Cerebellar nuclear complex (tissue), 1 donor: Measurements from ENCODE around the gene NF1.
"Not testable (repeated sequence)": the region's sequence is repeated elsewhere in the genome, so short reads cannot be mapped to it uniquely, and the experiment has no call there.

ENCODE experiments used
- DNase-seq, 2 experiments: peaks; one replicate each; lab custom pipeline; 2025; lab: John Stamatoyannopoulos, UW

The NF1 gene

DNA sequence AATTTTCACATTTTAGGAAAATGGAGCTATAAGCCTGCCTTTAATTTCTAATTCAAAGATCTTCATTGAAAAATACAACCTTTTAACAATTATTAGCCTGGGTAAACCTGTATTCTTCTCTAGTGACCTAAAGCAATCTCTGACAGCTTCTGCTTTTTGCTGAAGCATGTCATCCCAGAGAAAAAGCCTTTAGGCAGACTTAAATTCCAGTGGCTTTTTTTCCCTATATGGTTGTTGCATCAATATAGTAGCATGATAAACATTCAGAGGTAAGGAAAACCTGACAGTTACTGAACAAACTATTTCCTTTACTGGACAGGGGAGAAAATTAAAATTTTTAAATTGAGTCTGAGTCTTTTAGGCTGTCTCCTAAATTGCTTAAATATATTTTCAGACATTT is 234.4 kb downstream of the NF1 start:
- DNase-seq: no peak

DNA sequence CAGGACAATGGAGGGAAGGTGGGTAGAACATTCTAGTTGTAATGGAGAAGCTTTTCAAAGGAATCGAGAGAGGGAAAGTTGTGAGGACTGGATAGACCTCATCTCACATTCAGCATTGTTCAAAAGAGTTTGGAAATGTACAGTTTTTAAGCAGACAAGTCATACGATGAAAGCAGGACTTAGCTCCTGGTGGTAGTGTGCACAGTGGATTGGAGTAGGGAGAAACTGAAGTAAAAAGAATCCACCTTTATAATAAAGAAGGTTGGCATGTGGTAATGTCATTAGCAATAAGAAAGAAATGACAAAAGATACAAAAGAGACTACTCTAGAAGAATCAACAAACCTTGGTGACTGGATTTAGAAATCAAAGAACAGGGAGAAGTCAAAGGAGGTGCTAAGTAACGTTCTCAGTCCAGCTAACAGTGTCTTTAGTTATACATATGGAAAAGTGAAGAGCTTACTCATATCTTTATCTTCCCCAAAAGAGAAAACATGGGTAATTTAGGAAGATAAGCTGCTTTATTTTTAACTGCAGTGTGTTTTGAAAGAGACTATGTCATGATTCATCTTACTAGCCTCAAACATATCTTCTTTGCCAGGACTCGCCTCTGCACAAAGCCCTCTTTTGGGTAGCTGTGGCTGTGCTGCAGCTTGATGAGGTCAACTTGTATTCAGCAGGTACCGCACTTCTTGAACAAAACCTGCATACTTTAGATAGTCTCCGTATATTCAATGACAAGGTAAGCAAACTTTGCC is 245.3 kb downstream of the NF1 start:
- DNase-seq: no peak

DNA sequence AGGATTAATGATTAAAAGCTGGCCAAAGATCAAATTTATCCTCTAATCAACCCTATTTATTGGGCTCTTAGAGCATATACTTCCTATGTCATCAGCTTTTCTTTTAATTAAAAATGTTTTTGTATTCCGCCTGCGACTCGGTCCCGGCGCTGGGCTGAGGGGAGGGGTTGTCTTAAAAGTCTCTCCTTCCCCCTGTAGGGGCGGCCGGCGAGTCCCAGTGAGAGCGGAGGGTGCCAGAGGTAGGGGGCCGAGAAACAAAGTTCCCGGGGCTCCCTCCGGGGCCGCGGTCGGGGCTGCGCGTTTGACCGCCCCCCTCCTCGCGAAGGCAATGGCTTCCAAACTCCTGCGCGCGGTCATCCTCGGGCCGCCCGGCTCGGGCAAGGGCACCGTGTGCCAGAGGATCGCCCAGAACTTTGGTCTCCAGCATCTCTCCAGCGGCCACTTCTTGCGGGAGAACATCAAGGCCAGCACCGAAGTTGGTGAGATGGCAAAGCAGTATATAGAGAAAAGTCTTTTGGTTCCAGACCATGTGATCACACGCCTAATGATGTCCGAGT is 250.5 kb downstream of the NF1 start:
- not testable (repeated sequence) for DNase-seq

DNA sequence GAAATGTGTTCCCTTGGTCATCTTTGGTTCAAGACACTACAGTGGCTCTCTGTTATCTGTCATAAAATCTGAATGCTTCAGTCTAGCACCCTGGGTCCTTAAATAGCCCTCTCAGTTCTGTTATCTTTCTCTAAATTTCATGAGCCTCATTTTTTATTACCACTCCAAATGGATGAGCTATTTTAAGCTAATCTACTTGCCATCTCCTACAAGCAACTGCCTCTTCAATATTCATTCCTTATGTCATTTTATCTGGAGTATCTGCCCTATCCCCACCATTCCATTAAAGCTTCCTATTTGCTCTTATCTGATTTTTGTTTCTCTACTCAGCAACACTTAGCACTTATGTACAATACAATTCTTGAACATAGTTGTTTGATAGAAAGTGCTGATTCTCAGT is 254.7 kb downstream of the NF1 start:
- no peak for DNase-seq

DNA sequence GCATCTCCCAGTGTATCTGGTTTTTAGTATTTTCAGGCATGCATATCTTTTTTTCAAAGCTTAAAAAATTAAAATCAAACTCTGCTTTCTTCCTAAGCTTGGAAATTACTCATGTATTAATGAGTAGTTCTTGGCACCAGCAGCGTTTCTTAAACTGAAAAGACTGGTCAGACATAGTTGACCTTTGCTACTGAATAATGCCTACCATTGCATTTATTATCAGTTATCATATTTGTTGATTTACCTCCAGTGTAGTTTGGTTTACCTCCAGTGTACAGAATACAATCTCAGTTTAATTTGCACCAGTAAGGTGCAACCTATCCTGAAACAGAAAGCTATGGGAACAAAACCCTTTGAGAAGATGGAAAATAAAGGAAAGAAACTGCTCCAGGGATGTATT is 261.2 kb downstream of the NF1 start:
- DNase-seq: no peak

DNA sequence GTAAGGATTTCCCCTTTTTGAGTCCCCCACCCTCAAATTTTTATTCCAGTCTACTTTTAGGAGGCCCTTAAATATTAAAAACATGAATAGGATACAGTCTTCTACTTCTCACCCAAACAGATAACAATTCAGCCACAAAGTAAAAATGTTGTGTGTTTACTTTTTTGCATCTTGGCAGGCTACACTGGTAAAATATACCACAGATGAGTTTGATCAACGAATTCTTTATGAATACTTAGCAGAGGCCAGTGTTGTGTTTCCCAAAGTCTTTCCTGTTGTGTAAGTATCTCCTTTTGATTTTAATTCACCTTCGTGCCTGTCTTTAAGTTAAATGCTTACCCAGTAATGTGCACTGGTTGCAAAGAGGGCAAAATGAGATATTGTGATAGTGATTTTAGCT is 262.3 kb downstream of the NF1 start:
- no peak for DNase-seq

DNA sequence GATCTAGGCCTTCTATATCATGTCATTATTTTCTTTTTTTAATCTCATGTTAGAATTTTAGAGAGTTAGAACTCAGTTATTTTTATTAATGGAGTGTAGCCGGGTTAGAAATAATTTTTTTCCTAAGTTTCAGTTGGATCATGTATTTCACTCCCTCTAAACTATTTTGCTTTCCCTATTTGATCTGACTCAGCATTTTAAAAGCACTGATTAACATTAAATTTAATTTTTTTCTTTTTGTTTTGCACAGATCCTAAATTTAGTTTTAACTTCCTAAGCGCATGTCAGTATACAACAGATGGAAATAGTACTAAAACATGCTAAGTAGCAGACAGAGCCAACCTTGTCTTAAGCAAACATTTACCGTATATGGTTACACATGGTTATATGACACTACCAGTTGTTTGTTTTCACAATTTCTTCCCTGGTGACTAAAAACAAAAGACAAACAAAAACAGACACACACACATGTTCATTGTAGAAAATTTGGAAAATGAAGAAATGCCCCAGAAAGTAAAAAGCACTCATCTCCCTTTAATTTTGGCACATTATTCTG is 263.1 kb downstream of the NF1 start:
- DNase-seq: no peak

DNA sequence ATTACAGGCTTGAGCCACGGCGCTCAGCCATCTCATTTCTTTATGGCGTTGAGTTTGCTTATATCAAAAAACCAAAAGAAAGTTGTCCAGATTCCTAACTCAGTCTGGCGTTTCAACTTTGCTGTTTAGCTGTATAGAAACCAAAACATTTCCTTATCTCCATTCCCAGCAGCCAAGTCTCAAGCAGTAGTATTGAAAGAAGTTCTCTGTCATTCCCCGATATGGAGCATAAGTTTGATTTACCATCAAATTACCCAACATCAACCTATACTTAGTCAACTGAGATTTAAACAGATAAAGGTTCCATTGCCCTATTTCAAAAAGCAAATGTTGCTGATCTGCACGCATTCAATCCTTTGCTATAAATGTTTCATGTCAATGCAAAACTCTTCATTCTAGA is 269.2 kb downstream of the NF1 start:
- DNase-seq: no peak

DNA sequence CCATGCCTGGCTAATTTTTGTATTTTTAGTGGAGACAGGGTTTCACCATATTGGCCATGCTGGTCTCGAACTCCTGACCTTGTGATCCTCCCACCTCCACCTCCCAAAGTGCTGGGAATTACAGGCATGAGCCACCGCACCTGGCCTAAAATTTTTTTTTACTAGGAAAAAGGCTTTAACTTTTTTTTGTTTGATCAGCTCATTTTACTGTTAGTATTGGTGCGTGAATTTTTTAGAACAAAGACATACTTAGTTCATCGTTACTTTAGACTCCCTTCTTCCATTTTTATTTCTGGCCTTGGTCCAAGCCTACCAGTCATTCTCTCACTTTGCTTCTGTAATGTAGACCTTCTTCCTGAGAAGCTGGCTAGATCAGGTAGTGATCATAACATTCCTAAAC is 271.3 kb downstream of the NF1 start:
- no peak for DNase-seq

DNA sequence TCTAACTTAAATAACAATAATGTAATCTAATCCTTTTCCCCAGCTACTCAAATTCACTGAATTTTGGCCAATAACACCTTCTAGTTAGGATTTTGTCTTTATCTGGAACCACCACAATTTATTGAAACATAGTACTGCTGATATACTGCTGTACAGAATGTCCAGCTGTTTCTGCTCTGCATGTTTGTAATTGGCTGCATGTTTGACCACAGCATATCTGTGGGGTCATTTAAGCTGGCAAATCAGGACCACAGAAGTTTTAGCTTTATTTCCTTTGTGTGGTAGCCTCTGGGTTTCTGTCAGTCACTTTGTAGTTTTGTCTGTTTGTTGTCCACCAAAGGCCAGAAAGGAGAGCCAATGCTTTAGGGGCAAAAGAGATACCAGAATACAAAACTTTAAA is 274.5 kb downstream of the NF1 start:
- DNase-seq: no peak

DNA sequence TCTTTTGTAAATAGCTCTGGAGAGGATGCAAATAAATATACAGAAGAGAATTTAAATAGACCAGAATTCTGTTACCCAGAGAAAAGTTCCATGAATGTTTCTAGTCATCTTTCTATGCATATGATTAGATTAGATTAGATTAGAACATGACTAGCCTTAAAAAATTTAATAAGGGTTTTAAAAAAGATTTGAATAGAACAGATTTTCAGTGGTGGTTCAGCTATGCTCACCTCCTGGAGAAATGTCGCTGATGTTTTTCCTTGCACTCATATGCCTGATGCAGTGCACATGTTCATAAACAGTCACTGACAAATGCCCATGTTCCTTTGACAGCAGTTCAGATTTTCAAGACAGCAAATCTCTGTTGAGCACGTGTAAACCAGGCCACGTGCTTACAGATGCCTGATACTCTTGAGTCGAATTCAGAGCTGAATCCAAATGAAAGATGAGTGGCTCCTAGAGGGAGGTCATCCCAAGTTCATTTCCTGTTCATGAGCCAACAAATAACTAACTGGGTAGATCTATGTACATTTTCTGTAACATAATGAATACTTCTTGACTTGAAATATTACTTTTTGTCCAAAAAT is 276.8 kb downstream of the NF1 start:
- DNase-seq: no peak

DNA sequence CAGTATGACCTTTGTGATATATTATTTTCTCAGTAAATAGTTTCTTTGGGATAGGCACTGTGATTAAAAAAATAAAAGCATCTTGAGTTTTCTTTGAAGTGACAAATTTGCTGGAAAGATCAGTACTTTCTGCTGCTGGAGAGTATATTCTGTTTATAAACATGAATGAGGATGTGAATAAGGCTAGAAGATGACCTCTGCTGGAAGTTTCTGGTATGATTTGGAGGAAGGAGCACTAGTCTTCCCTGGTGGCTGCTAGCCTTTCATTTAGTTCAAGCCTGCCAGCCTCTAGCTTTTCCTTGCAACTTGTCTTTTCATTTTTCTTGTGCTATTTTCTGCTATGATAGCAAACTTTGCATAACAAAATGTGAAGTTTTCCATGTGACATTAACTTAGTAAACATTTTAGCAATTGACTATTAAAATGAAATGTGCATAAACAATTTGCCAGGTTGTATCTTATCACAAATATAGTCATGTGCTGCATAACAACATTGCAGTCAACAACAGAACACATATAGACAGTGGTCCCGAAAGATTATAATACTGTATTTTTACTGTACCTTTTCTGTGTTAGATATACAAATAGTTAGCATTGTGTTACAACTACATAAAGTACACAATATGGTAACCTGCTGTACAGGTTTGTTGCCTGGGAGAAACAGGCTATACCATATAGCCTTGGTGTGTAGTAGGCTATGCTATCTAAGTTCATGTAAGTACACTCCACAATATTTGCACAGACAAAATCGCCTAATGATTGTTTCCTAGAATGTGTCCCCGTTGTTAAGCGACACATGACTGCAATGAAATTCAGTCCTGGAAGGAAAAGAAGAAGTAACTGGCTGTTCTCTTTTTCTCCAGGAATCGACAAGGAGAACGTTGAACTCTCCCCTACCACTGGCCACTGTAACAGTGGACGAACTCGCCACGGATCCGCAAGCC is 278.6 kb downstream of the NF1 start:
- DNase-seq: no peak

DNA sequence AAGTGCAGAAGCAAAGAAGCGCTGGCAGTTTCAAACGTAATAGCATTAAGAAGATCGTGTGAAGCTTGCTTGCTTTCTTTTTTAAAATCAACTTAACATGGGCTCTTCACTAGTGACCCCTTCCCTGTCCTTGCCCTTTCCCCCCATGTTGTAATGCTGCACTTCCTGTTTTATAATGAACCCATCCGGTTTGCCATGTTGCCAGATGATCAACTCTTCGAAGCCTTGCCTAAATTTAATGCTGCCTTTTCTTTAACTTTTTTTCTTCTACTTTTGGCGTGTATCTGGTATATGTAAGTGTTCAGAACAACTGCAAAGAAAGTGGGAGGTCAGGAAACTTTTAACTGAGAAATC is 279.3 kb downstream of the NF1 start:
- no peak for DNase-seq

DNA sequence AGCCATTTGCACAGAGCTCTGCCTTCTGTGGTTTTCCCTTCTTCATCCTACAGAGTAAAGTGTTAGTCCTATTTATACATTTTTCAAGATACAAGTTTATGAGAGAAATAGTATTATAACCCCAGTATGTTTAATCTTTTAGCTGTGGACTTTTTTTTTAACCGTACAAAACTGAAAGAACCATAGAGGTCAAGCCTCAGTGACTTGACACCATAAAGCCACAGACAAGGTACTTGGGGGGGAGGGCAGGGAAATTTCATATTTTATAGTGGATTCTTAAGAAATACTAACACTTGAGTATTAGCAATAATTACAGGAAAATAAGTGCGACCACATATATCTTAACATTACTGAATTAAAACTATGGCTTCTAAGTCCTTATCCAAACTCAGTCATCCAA is 279.7 kb downstream of the NF1 start:
- no peak for DNase-seq

DNA sequence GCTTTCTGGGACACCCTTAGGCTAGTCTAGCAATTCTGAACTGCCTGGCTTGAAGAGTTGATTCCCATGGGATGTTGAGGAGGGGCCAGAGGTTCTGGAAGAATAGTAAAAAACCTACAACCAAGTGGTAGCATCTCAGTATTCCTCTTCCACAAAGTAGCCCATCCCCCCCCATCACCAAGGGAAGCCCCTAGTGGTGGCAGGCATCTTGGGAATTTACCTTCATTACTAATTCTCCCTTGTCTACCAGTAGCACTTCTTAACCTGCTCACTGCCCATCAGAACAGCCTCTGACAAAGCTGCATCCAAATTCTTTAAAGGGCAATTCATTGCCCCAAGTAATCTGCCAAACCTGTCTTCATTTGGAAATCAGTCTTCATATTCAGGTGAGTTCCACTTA is 283.9 kb downstream of the NF1 start:
- no peak for DNase-seq

DNA sequence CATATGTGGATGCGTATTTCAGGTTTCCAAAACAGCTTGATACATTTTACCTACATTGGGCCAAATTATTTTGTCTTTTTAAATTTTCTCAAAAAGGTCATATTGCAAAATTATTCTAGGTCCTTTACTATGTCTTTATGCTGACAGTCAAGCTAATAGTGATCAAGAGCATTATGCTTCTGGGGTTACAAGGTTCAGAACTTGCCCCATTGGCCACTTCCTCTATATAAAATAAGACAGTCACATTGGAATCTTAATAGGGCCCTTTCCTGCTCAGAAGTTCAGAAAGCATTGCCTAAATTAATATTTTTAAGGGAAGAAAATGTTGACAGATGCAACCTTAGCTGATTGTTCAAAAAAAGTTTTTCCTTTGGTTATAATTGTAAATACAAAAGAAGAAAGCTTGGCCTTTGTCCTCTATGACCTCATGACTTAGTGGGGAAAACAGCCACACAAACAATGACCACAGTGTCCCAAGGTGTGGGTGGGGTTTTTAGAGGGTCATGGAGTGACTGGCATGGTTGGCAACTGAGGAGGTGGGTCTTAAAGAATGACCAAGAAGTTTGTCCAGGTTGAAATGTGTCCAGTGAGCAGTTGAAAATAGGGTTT is 284.9 kb downstream of the NF1 start:
- no peak for DNase-seq

DNA sequence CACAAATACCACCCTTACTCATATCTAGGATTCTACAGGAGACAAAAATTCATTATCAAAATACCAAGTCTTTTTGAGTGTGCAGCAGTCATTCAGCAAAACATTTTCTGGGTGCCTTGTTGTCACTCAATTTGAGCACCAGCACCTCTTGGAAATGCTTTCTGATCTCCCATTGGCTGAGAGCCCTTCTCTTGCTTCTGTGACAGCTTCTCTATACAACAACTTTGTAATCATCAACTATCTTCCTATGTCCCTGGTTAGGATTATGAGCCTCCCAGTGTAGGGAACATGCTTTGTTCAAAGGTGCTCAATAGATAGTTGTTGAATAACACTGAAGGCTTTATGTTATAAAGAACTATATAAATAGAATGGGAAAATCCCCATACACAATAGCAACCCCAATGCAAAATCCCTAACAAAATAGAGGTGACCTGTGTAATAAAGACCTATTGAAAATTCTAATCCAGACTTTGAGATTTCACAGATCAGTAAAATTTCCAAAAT is 286.4 kb downstream of the NF1 start:
- DNase-seq: no peak

DNA sequence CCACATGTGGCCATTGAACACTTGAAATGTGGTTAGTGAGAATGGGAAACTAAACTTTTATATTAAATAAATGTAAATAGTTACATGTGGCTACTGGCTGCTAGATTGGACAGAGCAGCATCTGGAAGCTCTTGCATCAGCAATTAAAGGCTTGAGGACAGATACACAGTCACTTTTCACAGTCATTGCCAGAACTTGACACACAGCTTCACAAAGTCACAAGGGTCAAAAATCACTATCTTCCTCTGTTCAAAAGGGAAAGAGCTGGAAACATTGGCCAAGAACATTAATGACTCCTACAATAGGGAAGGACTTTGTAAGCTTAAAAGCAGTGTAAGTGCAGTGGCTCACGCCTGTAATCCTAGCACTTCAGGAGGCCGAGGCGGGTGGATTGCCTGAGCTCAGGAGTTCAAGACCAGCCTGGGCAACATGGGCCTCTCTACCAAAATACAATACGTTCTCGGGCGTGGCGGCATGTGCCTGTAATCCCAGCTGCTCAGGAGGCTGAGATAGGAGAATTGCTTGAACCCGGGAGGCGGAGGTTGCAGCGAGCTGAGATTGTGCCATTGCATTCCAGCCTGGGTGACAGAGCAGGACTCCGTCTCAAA is 288.0 kb downstream of the NF1 start:
- not testable (repeated sequence) for DNase-seq

DNA sequence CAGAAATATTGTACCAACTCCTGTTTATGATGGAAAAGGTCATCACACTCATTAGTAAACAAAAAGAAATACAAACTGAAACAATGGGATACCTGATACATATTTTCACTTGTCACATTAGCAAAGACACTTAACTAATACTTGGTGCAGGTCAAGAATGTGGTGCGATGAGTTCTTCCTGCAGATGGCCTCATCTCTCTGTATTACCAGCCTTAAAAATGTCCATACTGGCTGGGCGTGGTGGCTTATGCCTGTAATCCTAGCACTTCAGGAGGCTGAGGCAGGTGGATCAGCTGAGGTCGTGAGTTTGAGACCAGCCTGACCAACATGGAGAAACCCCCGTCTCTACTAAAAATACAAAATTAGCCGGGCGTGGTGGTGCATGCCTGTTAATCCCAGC is 288.7 kb downstream of the NF1 start:
- not testable (repeated sequence) for DNase-seq

DNA sequence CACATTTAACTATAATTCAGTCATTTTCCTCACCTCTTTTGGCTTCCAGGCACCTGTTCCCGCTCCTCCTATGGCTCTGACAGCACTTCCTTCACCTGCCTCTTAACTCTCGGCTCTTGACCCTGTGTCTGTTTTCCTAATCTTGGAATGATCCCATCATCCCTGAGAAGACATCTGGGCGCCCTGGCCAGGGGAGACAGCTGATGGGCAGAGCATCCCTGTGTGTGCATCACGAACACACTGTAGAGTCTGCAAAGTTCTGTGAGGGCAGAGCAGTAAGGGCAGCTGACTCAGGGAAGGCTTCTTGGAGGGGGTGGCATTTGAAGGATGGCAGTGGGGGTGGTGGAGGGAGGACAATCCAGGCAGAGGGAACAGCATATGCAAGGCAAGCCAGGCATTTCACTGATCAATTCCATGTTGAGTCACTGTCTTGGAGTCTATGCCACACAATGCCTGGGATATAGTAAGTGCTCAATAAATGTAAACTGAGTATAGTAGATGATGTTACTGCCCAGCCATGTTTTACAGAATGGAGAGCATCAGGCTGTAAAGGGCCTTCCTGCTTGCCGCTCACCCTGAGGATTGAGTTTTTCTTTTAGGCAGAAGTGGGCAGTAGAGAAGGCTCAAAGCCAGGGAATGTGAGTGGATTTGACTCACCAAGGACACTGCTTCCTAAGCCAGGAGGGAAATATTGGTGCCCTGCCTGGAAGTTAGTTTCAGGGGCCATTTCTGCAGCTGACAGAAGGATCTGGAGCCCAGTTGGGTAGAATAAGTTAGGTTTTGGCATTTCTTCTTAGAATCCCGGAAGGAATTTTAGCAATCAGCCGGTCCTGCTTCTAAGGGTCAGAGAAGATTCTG is 290.9 kb downstream of the NF1 start:
- no peak for DNase-seq
